AG04450 (cell line): Measurements from ENCODE around the gene TMEM176B. TPM values are rescaled to one million over a fixed set of nuclear protein-coding genes. Genes with fewer than 3 reads are reported as not detected.

Experiments used
- CTCF ChIA-PET: fragments of 300-600, 350-600 bp; formaldehyde crosslinking; extraction: SDS; loops from one replicate; lab custom pipeline; 2022; ENCODE audit warnings: antibody characterized with exemption, inconsistent platforms; lab: Charles Lee
- POLR2A ChIA-PET: fragments of 350-600 bp; formaldehyde crosslinking; extraction: SDS; loops from one replicate; lab custom pipeline; 2021; ENCODE audit warnings: antibody characterized with exemption, inconsistent platforms; lab: Yijun Ruan, JAX
- DNase-seq: peaks from one replicate; pipeline ENCODE4 v3.0.0-alpha.2; 2011; ENCODE audit warnings: low read depth, low spot score
- H3K27ac ChIP-seq: one replicate; pipeline ENCODE4 v1.5.1; 2012; ENCODE audit warnings: low read depth, low read length, control low read depth
- H3K27me3 ChIP-seq: one replicate; pipeline ENCODE4 v1.6.0; 2012; ENCODE audit warnings: low read length; ENCODE audit not compliant: control insufficient read depth, insufficient read depth
- H3K4me3 ChIP-seq: 2 replicates; pipeline ENCODE4 v1.5.1; 2011; ENCODE audit warnings: mild to moderate bottlenecking, low read depth, low read length, control low read depth
- H3K9me3 ChIP-seq: 2 replicates; pipeline ENCODE4 v1.5.1; 2012; ENCODE audit warnings: low read length; ENCODE audit not compliant: control insufficient read depth, insufficient read depth
- CTCF ChIP-seq: IDR thresholded peaks from 2 replicates; pipeline ENCODE4 v1.5.1; 2011; ENCODE audit warnings: low read depth, low read length, control low read depth, inconsistent platforms
- polyA plus RNA-seq: library from polyadenylated mRNA; depleted of rRNA; stranded (reverse); fragments of >200 nt; gene quantifications from 2 replicates; pipeline ENCODE4 v1.2.3, GENCODE V29; 2011

TMEM176B gene
- polyA plus RNA-seq, 1 experiment = 2.4 TPM

DNA sequence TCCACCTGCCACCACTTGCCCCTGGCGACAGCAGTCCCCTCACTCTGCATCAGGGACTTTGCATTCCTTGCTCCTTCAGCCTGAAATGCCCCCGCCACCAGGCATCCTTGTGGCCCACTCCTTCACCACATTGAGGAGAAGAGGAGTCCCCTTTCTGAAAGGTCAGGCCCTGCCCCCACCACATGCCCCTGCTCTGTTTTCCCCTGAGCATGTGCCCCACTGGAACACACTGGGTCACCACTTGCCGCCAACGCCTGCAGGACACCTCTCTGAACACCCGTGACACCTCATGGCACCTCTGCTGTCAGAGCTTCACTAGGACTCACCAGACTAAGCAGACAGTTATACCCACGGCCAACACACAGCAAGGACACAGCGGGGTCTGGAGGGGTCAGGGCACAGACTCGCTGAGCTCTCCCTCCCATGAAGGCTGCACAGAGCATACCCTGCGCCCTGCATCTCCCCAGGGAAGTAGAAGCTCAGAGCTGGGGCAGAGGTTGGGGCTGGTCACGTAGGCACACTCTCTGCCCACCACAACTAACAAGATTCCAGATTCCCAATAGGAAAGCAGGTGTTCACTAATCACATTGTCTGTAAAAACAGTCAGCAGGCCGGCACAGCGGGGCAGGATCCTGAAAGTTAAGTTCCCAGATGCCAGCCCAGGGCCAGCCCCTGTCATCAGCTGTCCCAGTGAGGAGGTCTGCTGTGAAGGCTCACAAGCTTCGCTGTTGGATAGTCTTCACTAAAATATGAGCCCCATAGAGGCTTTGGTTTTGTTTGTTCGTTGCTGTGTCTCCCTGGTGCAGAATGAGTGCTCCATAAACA, 46.3 kb upstream of the TMEM176B start:
- Histone ChIP-seq H3K9me3 (no peaks in the 10 kb centered on the region), H3K27me3 (no peaks in the 10 kb centered on the region), H3K27ac (no peak overlapping the region), H3K4me3 (no peak overlapping the region)
- TF ChIP-seq CTCF = no peak
- ChIA-PET CTCF (no interaction called here), POLR2A (no interaction called here)
- DNase-seq = no peak

- CTCF ChIA-PET = interaction anchor here (1.5 to 1.8 kb wide), 2 partner anchors 31 to 67 kb away, joined by 3 to 4 read pairs; no protein-coding TSS in a partner anchor
- Histone ChIP-seq H3K4me3 (no peak overlapping the region), H3K27ac (no peak overlapping the region), H3K9me3 (no peaks in the 10 kb centered on the region), H3K27me3 (no peaks in the 10 kb centered on the region)
- POLR2A ChIA-PET = no interaction called here
- DNase-seq = no peak
- TF ChIP-seq CTCF = no peak
These were observed 45.3 kb upstream of the TMEM176B start for GRCh38 chr7:150845421-150845861.

GRCh38 chr7:150842716-150843115, 42.6 kb upstream of the TMEM176B start:
- no peaks in the 10 kb centered on the region for H3K9me3 ChIP-seq
- no peak overlapping the region for H3K4me3 ChIP-seq
- ChIA-PET POLR2A (no interaction called here), CTCF (no interaction called here)
- DNase-seq = no peak
- TF ChIP-seq CTCF = no peak
- no peaks in the 10 kb centered on the region for H3K27me3 ChIP-seq
- H3K27ac ChIP-seq = no peak overlapping the region

- Histone ChIP-seq H3K27me3 (no peaks in the 10 kb centered on the region), H3K9me3 (no peaks in the 10 kb centered on the region), H3K27ac (no peak overlapping the region), H3K4me3 (no peak overlapping the region)
- no peak for DNase-seq
- ChIA-PET CTCF (no interaction called here), POLR2A (no interaction called here)
- no peak for TF ChIP-seq CTCF
These were observed 41.9 kb upstream of the TMEM176B start for GRCh38 chr7:150842018-150842417.

GRCh38 chr7:150838965-150839650, 38.9 kb upstream of the TMEM176B start:
- POLR2A ChIA-PET = no interaction called here
- TF ChIP-seq CTCF = no peak
- no peak for DNase-seq
- Histone ChIP-seq H3K4me3 (no peak overlapping the region), H3K27me3 (no peaks in the 10 kb centered on the region), H3K9me3 (no peaks in the 10 kb centered on the region), H3K27ac (no peak overlapping the region)
- CTCF ChIA-PET = no interaction called here
